HepG2 (cell line): ENCODE measurements around the gene ADCY6. TPM values are rescaled to one million over a fixed set of nuclear protein-coding genes. Genes with fewer than 3 reads are reported as not detected.

Source experiments
- ATAD3A ChIP-seq: sonication (generic); formaldehyde crosslinking; IDR thresholded peaks from 2 replicates; pipeline ENCODE4 v1.4.0; 2020; ENCODE audit warnings: missing genetic modification reagents
- EZH2 ChIP-seq: conservative IDR thresholded peaks from 2 replicates; pipeline ENCODE4 v1.6.1; 2012; ENCODE audit warnings: mild to moderate bottlenecking, low read depth, low read length, moderate library complexity
- FOXA1 ChIP-seq, 2 experiments: fragments of 450-650 bp in 1 of 2; sonication (generic) in 1 of 2; formaldehyde crosslinking in 1 of 2; IDR thresholded peaks; 2 replicates each; pipeline versions ENCODE4 v1.4.0 to v1.6.1; 2016 to 2020; ENCODE audit warnings: missing genetic modification reagents in 1 of 2
- HNF4A ChIP-seq: sonication (generic); formaldehyde crosslinking; IDR thresholded peaks from 2 replicates; pipeline ENCODE4 v1.4.0; 2020; ENCODE audit warnings: missing genetic modification reagents
- MTA1 ChIP-seq: sonication (generic); formaldehyde crosslinking; IDR thresholded peaks from 2 replicates; pipeline ENCODE4 v1.4.0; 2020; ENCODE audit warnings: missing genetic modification reagents, mild to moderate bottlenecking, borderline replicate concordance
- NCOR1 ChIP-seq: fragments of 200-600 bp; sonication (generic); IDR thresholded peaks from 2 replicates; pipeline ENCODE4 v1.7.0; 2017; ENCODE audit warnings: antibody characterized with exemption, low read length, borderline replicate concordance
- NKX3-1 ChIP-seq: sonication (generic); formaldehyde crosslinking; IDR thresholded peaks from 2 replicates; pipeline ENCODE4 v1.5.0; 2020; ENCODE audit warnings: missing genetic modification reagents
- RAD51 ChIP-seq: fragments of 450-650 bp; IDR thresholded peaks from 2 replicates; pipeline ENCODE4 v1.6.1; 2016; ENCODE audit warnings: borderline replicate concordance
- SMARCE1 ChIP-seq: fragments of 450-650 bp; IDR thresholded peaks from 2 replicates; pipeline ENCODE4 v1.6.1; 2017; ENCODE audit warnings: borderline replicate concordance
- SRF ChIP-seq: IDR thresholded peaks from 2 replicates; pipeline ENCODE4 v1.6.1; 2011; ENCODE audit warnings: mild to moderate bottlenecking, low read depth, low read length, moderate library complexity
- STAG1 ChIP-seq: sonication (generic); formaldehyde crosslinking; IDR thresholded peaks from 2 replicates; pipeline ENCODE4 v1.4.0; 2020; ENCODE audit warnings: missing genetic modification reagents
- ZC3H13 ChIP-seq: sonication (generic); formaldehyde crosslinking; IDR thresholded peaks from 2 replicates; pipeline ENCODE4 v1.8.1; 2023; ENCODE audit warnings: mild to moderate bottlenecking, missing genetic modification reagents, moderate library complexity
- ZFX ChIP-seq: sonication (generic); formaldehyde crosslinking; IDR thresholded peaks from 2 replicates; pipeline ENCODE4 v1.4.0; 2020; ENCODE audit warnings: mild to moderate bottlenecking, low read depth, missing genetic modification reagents, moderate library complexity
- ZKSCAN8 ChIP-seq: IDR thresholded peaks from 2 replicates; pipeline ENCODE4 v1.6.1; 2016; ENCODE audit warnings: borderline replicate concordance, missing genetic modification reagents, missing compliant biosample characterization
- ZNF230 ChIP-seq: sonication (generic); formaldehyde crosslinking; IDR thresholded peaks from 2 replicates; pipeline ENCODE4 v1.4.0; 2020; ENCODE audit warnings: mild to moderate bottlenecking, missing genetic modification reagents
- ZNF251 ChIP-seq: sonication (generic); formaldehyde crosslinking; IDR thresholded peaks from 2 replicates; pipeline ENCODE4 v1.9.0; 2021; ENCODE audit warnings: mild to moderate bottlenecking, missing genetic modification reagents
- ZNF354B ChIP-seq: sonication (generic); formaldehyde crosslinking; IDR thresholded peaks from 2 replicates; pipeline ENCODE4 v1.8.0; 2022; ENCODE audit warnings: mild to moderate bottlenecking, missing genetic modification reagents
- ZNF564 ChIP-seq: sonication (generic); formaldehyde crosslinking; IDR thresholded peaks from 2 replicates; pipeline ENCODE4 v1.8.1; 2023; ENCODE audit warnings: mild to moderate bottlenecking, missing genetic modification reagents
- ZNF678 ChIP-seq: sonication (generic); formaldehyde crosslinking; IDR thresholded peaks from 2 replicates; pipeline ENCODE4 v1.4.0; 2020; ENCODE audit warnings: mild to moderate bottlenecking, missing genetic modification reagents
- polyA plus RNA-seq, 8 experiments: library from polyadenylated mRNA; depleted of rRNA in 3 of 8; stranded (reverse) in 7 of 8; unstranded in 1 of 8; fragments of >200 nt; fragmentation: Illumina TruSeq in 4 of 8; extraction: Trizol in 4 of 8; gene quantifications; 2 replicates each; pipeline versions ENCODE4 v1.2.1 to v1.2.3, GENCODE V29; 2011 to 2016; ENCODE audit warnings: low read depth in 4 of 8, missing spikeins in 1 of 8, mixed read lengths in 1 of 8; ENCODE audit not compliant: insufficient read depth in 1 of 8
- total RNA-seq, 5 experiments: library from RNA; depleted of rRNA; stranded (reverse); fragments of >200 nt; fragmentation: Illumina TruSeq; extraction: Trizol; gene quantifications; 2 replicates each; pipeline ENCODE4 v1.2.3, GENCODE V29; 2016; ENCODE audit warnings: low read depth in 1 of 5
- TF ChIP-seq, protein P1 (sequence below), 2 experiments: sonication (generic) in 1 of 2; formaldehyde crosslinking in 1 of 2; IDR thresholded peaks; 2 replicates each; pipeline versions ENCODE4 v1.4.0 to v1.6.1; 2016 to 2020; ENCODE audit warnings: borderline replicate concordance in 1 of 2, low read depth in 1 of 2, mild to moderate bottlenecking in 1 of 2, missing genetic modification reagents in 1 of 2
- TF ChIP-seq, protein P2 (sequence below): sonication (generic); formaldehyde crosslinking; IDR thresholded peaks from 2 replicates; pipeline ENCODE4 v1.4.0; 2020; ENCODE audit warnings: missing genetic modification reagents
- TF ChIP-seq, protein P3 (sequence below): IDR thresholded peaks from 2 replicates; pipeline ENCODE4 v1.6.1; 2016; ENCODE audit warnings: missing genetic modification reagents, missing compliant biosample characterization

Gene ADCY6
- total and polyA plus RNA-seq, 2 of the 13 experiments (the other 11 are each of a cell fraction or from before 2014, with no cell fraction given), result 10.6 to 11.8 TPM

GRCh38 chr12:48814262-48815125 lies 25.6 kb upstream of the ADCY6 start (continued):
- TF ChIP-seq HNF4A, result no peak
- no peak for TF ChIP-seq ZNF251 (CRISPR knock-in tag)
- TF ChIP-seq ZC3H13 (CRISPR knock-in tag), result no peak
- TF ChIP-seq ZNF230 (CRISPR knock-in tag), result 0 out of 2 replicates have a peak, but pooled peaks have one; percentile 13
- peak; percentile 75; the same call in 1 of the 2 replicates for TF ChIP-seq NKX3-1 (CRISPR knock-in tag)
- no peak for TF ChIP-seq EZH2
- peak; percentile 32; the same call in 1 of the 2 replicates for TF ChIP-seq ZFX (CRISPR knock-in tag)
- TF ChIP-seq, protein P1, sequence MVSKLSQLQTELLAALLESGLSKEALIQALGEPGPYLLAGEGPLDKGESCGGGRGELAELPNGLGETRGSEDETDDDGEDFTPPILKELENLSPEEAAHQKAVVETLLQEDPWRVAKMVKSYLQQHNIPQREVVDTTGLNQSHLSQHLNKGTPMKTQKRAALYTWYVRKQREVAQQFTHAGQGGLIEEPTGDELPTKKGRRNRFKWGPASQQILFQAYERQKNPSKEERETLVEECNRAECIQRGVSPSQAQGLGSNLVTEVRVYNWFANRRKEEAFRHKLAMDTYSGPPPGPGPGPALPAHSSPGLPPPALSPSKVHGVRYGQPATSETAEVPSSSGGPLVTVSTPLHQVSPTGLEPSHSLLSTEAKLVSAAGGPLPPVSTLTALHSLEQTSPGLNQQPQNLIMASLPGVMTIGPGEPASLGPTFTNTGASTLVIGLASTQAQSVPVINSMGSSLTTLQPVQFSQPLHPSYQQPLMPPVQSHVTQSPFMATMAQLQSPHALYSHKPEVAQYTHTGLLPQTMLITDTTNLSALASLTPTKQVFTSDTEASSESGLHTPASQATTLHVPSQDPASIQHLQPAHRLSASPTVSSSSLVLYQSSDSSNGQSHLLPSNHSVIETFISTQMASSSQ (IDR thresholded peaks at IDR 0.05; ENCODE audit: low read depth), result no peak
- TF ChIP-seq, protein P1 (CRISPR knock-in tag; IDR thresholded peaks at IDR 0.05; ENCODE audit: borderline replicate concordance), result peak; percentile 40; the same call in 1 of the 2 replicates
- TF ChIP-seq SRF, result no peak
- TF ChIP-seq, protein P2, sequence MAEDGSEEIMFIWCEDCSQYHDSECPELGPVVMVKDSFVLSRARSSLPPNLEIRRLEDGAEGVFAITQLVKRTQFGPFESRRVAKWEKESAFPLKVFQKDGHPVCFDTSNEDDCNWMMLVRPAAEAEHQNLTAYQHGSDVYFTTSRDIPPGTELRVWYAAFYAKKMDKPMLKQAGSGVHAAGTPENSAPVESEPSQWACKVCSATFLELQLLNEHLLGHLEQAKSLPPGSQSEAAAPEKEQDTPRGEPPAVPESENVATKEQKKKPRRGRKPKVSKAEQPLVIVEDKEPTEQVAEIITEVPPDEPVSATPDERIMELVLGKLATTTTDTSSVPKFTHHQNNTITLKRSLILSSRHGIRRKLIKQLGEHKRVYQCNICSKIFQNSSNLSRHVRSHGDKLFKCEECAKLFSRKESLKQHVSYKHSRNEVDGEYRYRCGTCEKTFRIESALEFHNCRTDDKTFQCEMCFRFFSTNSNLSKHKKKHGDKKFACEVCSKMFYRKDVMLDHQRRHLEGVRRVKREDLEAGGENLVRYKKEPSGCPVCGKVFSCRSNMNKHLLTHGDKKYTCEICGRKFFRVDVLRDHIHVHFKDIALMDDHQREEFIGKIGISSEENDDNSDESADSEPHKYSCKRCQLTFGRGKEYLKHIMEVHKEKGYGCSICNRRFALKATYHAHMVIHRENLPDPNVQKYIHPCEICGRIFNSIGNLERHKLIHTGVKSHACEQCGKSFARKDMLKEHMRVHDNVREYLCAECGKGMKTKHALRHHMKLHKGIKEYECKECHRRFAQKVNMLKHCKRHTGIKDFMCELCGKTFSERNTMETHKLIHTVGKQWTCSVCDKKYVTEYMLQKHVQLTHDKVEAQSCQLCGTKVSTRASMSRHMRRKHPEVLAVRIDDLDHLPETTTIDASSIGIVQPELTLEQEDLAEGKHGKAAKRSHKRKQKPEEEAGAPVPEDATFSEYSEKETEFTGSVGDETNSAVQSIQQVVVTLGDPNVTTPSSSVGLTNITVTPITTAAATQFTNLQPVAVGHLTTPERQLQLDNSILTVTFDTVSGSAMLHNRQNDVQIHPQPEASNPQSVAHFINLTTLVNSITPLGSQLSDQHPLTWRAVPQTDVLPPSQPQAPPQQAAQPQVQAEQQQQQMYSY (CRISPR knock-in tag), result no peak
- TF ChIP-seq SMARCE1, result no peak
- peak; percentile 68 for TF ChIP-seq STAG1 (CRISPR knock-in tag)
- TF ChIP-seq RAD51, result no peak
- TF ChIP-seq NCOR1, result no peak
- TF ChIP-seq ZKSCAN8 (CRISPR knock-in tag), result no peak
- TF ChIP-seq MTA1 (CRISPR knock-in tag), result peak; percentile 75; the same call in 1 of the 2 replicates
- TF ChIP-seq, protein P3, sequence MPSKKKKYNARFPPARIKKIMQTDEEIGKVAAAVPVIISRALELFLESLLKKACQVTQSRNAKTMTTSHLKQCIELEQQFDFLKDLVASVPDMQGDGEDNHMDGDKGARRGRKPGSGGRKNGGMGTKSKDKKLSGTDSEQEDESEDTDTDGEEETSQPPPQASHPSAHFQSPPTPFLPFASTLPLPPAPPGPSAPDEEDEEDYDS (CRISPR knock-in tag), result no peak; the same call in 1 of the 2 replicates
- TF ChIP-seq ZNF354B (CRISPR knock-in tag), result no peak
- no peak for TF ChIP-seq ATAD3A
- TF ChIP-seq ZNF564 (CRISPR knock-in tag), result peak; percentile 84; the same call in 1 of the 2 replicates
- no peak for TF ChIP-seq ZNF678
- no peak for TF ChIP-seq FOXA1 (IDR thresholded peaks at IDR 0.05)
- no peak for TF ChIP-seq FOXA1 (CRISPR knock-in tag; IDR thresholded peaks at IDR 0.05)
